Sigmoid colon (tissue), 7 donors: Measurements from ENCODE around the gene PWP1. TPM values are rescaled to one million over a fixed set of nuclear protein-coding genes. Genes with fewer than 3 reads are reported as not detected.
"Not testable (repeated sequence)": the region's sequence is repeated elsewhere in the genome, so short reads cannot be mapped to it uniquely, and the experiment has no call there.

Source experiments
- DNase-seq: peaks from one replicate; pipeline ENCODE4 v3.0.0-alpha.2; 2019
- H3K27ac ChIP-seq, 4 donors: fragments of 200-600 bp; sonication (generic); one replicate each; pipeline ENCODE4 v1.5.1; 2016 to 2019; ENCODE audit warnings: mild to moderate bottlenecking in 1 of 4
- H3K27me3 ChIP-seq, 3 donors: fragments of 200-600 bp; sonication (generic); one replicate each; pipeline ENCODE4 v1.5.1; 2019; ENCODE audit warnings: mild to moderate bottlenecking in 1 of 3
- H3K36me3 ChIP-seq, 4 donors: fragments of 200-600 bp; sonication (generic); one replicate each; pipeline ENCODE4 v1.5.1; 2016 to 2019
- H3K4me1 ChIP-seq, 4 donors: fragments of 200-600 bp; sonication (generic); one replicate each; pipeline ENCODE4 v1.5.1; 2017 to 2019
- H3K4me3 ChIP-seq, 4 donors: fragments of 200-600 bp; sonication (generic); one replicate each; pipeline ENCODE4 v1.5.1; 2017 to 2019; ENCODE audit warnings: mild to moderate bottlenecking in 2 of 4, moderate library complexity in 1 of 4
- H3K9me3 ChIP-seq, 4 donors: fragments of 200-600 bp in 3 of 4; sonication (generic) in 3 of 4; one replicate each; pipeline versions ENCODE4 v1.5.1 to v1.6.1; 2013 to 2019
- CTCF ChIP-seq, 4 experiments: fragments of 450-650 bp in 3 of 4; fragments of 200-600 bp in 1 of 4; IDR thresholded peaks; one replicate each; pipeline ENCODE4 v1.5.1; 2016 to 2019; ENCODE audit warnings: antibody characterized with exemption in 4 of 4, mild to moderate bottlenecking in 3 of 4, moderate library complexity in 2 of 4
- EP300 ChIP-seq, 4 donors: sonication (generic); formaldehyde crosslinking; IDR thresholded peaks; one replicate each; pipeline ENCODE4 v1.6.1; 2017; ENCODE audit warnings: antibody characterized with exemption in 4 of 4
- POLR2A ChIP-seq, 2 donors: fragments of 450-650 bp; IDR thresholded peaks; one replicate each; pipeline ENCODE4 v1.6.1; 2016; ENCODE audit warnings: antibody characterized with exemption in 2 of 2, mild to moderate bottlenecking in 2 of 2, moderate library complexity in 2 of 2
- POLR2AphosphoS5 ChIP-seq, 4 donors: sonication (generic); formaldehyde crosslinking; IDR thresholded peaks; one replicate each; pipeline ENCODE4 v1.6.1; 2017; ENCODE audit warnings: antibody characterized with exemption in 4 of 4
- WGBS, 2 donors: extraction: QIAGEN DNeasy Blood & Tissue Kit; methylation state at CpG; one replicate each; pipeline ENCODE4 v1.1.7; 2013; 5-methylcytosine and 5-hydroxymethylcytosine counted together
- intact Hi-C: fragments of 100-400 bp; cut with DNase I; formaldehyde crosslinking; loops from one replicate; pipeline ENCODE4 v1.15.1; 2023
- polyA plus RNA-seq, 3 donors: library from polyadenylated mRNA; stranded (reverse); fragments of 200-250 nt; gene quantifications; one replicate each; pipeline ENCODE4 v1.2.3, GENCODE V29; 2013
- total RNA-seq, 4 donors: library from RNA; depleted of rRNA; stranded (reverse); fragments of >200 nt; gene quantifications; one replicate each; pipeline ENCODE4 v1.1.0, GENCODE V29; 2016
- donor health status: healthy with polysubstance abuse.
- donor health status: Bipolar disorder and iron deficiency.
- donor health status: healthy.

PWP1 gene
- total and polyA plus RNA-seq, 7 donors: 15.3 to 98.3 (median 49.9) TPM

GRCh38 chr12:107702106-107702505, 16.5 kb downstream of the PWP1 start:
- TF ChIP-seq POLR2A (IDR thresholded peaks at IDR 0.05) (no peak), EP300 (IDR thresholded peaks at IDR 0.05) (no peak), CTCF (IDR thresholded peaks at IDR 0.05) (no peak), POLR2AphosphoS5 (IDR thresholded peaks at IDR 0.05) (no peak)
- Histone ChIP-seq H3K27me3 (no peaks in the 10 kb centered on the region), H3K4me3 (no peak overlapping the region), H3K36me3 (peaks cover 29 to 88% (median 69%) of the 10 kb centered on the region in 4 donors), H3K9me3 (peaks cover 0 to 2% (median 0%) of the 10 kb centered on the region in 4 donors), H3K4me1 (no peaks in the 10 kb centered on the region), H3K27ac (no peak overlapping the region)
- no peak for DNase-seq
- WGBS, 2 donors: 90 to 98% methylated on average over 4 of the region's 4 CpGs
- intact Hi-C loops: no loop called here

DNA sequence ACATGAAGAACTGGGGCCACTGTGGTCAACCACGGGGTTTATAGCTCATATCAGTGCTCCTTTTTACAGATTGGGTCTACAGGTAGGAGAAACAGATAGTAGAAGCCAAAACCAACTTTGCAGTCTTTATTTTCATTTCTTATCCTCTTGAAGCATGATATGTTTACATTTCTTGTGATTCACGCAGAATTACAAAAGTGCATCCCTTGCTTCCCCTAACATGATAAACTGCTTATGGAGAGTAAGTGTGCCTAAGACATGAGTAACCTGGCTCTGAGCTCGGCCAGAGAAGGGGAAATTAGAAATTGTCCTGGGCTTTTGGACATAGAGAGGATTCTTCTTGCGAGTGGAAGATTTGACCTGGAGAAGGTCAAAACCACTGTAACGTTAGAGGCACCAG, 18.4 kb downstream of the PWP1 start:
- Histone ChIP-seq H3K36me3 (peaks cover 21 to 84% (median 64%) of the 10 kb centered on the region in 4 donors), H3K27ac (no peak overlapping the region), H3K27me3 (no peaks in the 10 kb centered on the region), H3K9me3 (peaks cover 0 to 2% (median 0%) of the 10 kb centered on the region in 4 donors), H3K4me1 (no peaks in the 10 kb centered on the region), H3K4me3 (no peak overlapping the region)
- TF ChIP-seq CTCF (IDR thresholded peaks at IDR 0.05) (no peak), EP300 (IDR thresholded peaks at IDR 0.05) (no peak), POLR2AphosphoS5 (IDR thresholded peaks at IDR 0.05) (no peak), POLR2A (IDR thresholded peaks at IDR 0.05) (no peak)
- DNase-seq: no peak
- intact Hi-C loops: no loop called here
- 83 to 90% methylated on average over 5 of the region's 5 CpGs for WGBS, 2 donors

DNA sequence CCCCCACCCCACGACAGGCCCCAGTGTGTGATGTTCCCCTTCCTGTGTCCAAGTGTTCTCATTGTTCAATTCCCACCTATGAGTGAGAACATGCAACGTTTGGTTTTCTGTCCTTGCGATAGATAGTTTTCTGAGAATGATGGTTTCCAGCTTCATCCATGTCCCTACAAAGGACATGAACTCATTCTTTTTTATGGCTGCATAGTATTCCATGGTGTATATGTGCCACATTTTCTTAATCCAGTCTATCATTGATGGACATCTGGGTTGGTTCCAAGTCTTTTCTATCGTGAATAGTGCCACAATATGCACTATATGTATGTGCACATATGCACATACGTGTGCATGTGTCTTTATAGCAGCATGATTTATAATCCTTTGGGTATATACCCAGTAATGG, 19.9 kb downstream of the PWP1 start:
- H3K4me1 ChIP-seq, H3K9me3 ChIP-seq, H3K27me3 ChIP-seq, H3K4me3 ChIP-seq, DNase-seq, H3K27ac ChIP-seq, intact Hi-C loops: not testable (repeated sequence)
- 97 to 99% methylated on average over 4 to 5 of the region's 5 CpGs for WGBS, 2 donors
- H3K36me3 ChIP-seq: peaks cover 21 to 84% (median 57%) of the 10 kb centered on the region in 4 donors

GRCh38 chr12:107715780-107716179, 30.2 kb downstream of the PWP1 start:
- Histone ChIP-seq H3K27ac (no peak overlapping the region), H3K27me3 (no peaks in the 10 kb centered on the region), H3K9me3 (no peaks in the 10 kb centered on the region), H3K36me3 (peaks cover 7 to 55% (median 21%) of the 10 kb centered on the region in 4 donors), H3K4me3 (no peak overlapping the region), H3K4me1 (no peaks in the 10 kb centered on the region)
- intact Hi-C loops: no loop called here
- no peak for TF ChIP-seq CTCF (IDR thresholded peaks at IDR 0.05)
- no peak for TF ChIP-seq EP300 (IDR thresholded peaks at IDR 0.05)
- no peak for TF ChIP-seq POLR2AphosphoS5 (IDR thresholded peaks at IDR 0.05)
- no peak for DNase-seq

GRCh38 chr12:107718606-107719005, 33.0 kb downstream of the PWP1 start:
- Histone ChIP-seq H3K9me3 (no peaks in the 10 kb centered on the region), H3K4me1 (no peaks in the 10 kb centered on the region), H3K27me3 (no peaks in the 10 kb centered on the region), H3K27ac (no peak overlapping the region), H3K4me3 (no peak overlapping the region), H3K36me3 (peaks cover 0 to 30% (median 4%) of the 10 kb centered on the region in 4 donors)
- intact Hi-C loops: no loop called here
- WGBS, 2 donors: 94 to 100% methylated on average over 1 of the region's 1 CpG
- TF ChIP-seq CTCF (IDR thresholded peaks at IDR 0.05) (no peak), POLR2AphosphoS5 (IDR thresholded peaks at IDR 0.05) (no peak), POLR2A (IDR thresholded peaks at IDR 0.05) (no peak), EP300 (IDR thresholded peaks at IDR 0.05) (no peak)
- DNase-seq: no peak

GRCh38 chr12:107727327-107727726, 41.7 kb downstream of the PWP1 start:
- WGBS, 2 donors: 54 to 58% methylated on average over 1 of the region's 1 CpG
- H3K4me3 ChIP-seq, H3K36me3 ChIP-seq, H3K4me1 ChIP-seq, H3K9me3 ChIP-seq, intact Hi-C loops, H3K27ac ChIP-seq, H3K27me3 ChIP-seq, DNase-seq: not testable (repeated sequence)

DNA sequence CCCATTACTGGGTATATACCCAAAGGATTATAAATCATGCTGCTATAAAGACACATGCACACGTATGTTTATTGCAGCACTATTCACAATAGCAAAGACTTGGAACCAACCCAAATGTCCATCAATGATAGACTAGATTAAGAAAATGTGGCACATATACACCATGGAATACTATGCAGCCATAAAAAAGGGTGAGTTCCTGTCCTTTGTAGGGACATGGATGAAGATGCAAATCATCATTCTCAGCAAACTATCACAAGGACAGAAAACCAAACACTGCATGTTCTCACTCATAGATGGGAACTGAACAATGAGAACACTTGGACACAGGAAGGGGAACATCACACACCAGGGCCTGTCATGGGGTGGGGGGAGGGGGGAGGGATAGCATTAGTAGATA, 42.1 kb downstream of the PWP1 start:
- H3K27me3 ChIP-seq, H3K27ac ChIP-seq, intact Hi-C loops, DNase-seq, H3K36me3 ChIP-seq, H3K4me3 ChIP-seq, H3K9me3 ChIP-seq, H3K4me1 ChIP-seq: not testable (repeated sequence)
- WGBS, 2 donors: no CpG with 5 or more reads among the region's 1 CpG
